NAMALWA (cell line): ENCODE measurements around the gene NEDD9.

Experiments
- DNase-seq: peaks from one replicate; pipeline ENCODE4 v3.0.0-alpha.2; 2015; ENCODE audit warnings: low spot score

NEDD9 gene

DNA sequence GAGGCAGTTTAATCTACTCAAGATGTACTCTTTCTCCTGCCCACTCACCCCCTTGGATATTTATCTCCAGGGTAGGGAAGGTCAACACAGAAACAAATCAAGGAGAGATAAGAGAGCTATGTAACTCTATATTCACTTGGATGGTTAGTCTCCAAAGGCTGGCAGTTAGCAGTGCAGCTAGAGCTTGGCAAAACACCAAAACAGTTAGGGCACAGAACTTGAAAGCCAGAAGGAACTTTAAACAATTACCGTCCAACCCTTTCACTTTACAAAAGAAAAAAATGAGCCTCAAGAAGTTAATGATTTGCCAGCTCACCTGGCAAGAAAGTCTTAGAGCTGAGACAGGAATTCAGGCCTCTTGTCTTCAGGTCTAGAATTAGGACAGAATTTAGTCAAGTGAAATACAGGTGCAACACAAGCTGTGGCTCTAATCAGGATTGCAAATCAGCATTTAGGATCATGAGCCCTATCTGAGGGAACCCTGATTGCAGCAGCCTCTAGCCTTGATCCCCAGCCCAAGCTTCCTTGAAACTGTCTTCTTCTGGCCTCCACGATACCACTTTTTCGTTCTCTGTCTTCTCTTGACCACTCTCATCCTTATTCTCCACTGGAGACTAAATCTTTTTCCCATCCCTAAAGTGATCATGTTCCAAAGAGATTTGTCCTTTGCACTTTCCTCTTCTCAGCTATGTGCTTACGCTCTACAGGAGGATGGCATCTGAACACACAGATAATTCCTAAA lies 14.9 kb downstream of the NEDD9 start:
- DNase-seq, result no peak

DNA sequence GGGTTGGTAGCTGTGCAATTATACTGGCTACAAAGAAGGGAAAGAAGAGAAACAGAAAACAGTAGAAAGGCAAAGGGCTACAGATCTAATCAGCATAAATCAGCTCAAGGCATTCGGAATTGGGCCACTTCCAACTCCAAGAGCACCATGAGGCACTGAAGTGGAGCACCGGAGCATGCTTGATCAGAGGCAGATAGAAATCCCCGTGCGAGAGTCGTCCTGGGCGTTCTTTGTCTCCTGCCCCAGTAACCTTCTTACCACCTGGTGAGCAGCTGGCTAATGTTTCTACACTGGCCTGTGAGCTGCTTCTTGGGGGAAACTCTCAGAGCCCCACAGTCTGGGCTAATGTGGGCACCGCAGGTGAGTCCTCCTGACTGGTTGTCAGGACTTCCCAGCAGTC lies 16.7 kb downstream of the NEDD9 start:
- no peak for DNase-seq

DNA sequence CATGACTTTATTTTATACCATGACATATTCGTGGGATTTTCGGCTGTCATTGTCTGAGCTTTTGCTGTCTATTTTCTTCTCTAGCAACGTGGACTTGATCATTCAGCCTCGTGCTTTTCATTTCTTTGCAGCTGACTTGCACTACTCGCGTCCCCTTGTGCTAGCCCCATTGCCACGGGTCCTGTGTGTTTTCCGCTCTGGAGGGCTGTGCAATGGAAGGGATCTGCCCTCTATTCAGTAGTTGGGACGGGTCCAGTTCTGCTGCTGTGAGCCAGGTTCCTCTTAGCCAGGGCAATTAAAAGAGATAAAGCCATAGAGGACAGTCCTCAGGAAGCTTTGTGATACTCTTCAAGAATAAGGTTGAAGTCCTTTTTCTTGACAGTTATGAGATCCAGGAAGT lies 17.6 kb downstream of the NEDD9 start:
- DNase-seq, result no peak

DNA sequence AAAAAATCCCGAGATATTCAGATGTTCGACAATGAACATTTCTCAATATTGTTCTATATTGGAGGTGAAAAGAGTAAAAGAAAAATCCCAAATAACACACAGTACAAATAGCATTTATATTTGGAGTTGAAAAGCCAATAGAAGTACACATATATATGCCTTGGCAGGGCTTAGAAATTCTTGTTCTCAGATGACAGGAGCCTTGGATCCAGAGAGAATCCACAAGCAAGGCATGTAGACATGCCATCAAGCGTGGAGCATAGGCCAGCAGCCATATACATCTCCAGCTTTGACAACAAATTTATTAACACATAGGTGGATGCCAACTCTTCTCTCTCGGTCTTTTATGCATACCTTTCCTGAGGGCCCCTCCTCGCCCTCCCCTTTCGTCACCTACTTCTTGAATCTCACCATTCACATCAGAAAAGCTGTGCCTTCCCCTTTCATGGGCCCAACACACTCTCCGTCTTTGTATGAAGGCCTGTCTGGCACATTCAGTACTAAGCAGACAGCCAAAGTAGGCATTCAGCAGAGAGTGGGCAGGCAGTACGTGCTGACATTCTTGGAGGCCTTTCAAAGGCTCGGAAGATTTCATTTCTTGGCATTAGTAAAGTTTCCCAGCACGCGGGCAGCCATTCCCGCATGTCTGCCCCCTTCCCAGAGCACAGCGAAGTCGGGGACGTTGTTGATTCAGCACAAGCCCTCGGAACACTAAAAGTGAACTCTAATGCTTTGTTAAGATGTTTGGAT lies 18.2 kb downstream of the NEDD9 start:
- DNase-seq, result no peak

DNA sequence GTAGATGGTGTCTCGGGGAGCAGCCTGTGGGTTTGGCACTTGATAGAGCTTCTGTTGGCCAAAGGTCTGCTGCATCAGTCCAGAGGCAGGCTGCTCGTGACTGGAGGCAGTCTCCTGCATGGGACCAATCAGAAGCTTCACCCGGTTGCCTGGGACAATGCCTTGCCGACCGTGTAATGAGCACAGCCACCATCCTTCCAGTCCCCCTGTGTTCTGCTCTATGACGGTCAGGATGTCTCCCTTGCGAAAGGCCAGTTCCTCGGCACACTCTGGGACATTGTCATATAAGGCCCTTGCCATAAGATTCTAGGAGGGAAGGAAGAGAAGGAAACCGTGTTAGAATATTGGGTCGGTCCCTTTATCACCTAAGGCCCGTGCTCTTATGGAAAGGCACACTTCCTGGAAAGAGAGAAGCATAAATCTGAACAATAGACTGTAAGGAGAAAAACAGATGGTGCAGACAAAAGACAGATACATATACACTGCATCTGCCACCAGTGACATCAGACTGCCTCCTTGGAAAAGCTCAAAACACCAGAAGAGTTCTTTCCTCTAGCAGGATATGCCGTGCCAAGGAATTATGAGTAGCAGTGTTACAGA lies 18.9 kb downstream of the NEDD9 start:
- no peak for DNase-seq

DNA sequence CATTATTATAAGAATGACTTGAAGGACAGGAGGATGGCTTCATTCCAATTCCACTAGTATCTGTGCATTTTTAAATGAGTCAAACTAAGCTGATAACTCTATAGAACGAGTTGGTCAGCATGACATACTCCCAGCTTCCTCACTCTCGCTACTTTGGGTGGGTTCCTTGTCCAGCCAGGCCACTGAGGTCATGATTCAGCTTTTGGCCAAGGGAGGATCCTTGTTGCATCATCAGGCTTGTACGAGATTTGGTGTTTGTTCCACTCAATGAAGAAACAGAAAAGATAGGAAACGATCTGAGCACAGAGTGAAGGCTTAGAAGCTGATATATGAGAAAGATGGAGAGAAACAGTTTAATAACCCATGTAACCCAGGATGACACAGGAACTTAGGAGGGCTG lies 19.8 kb downstream of the NEDD9 start:
- DNase-seq, result no peak

DNA sequence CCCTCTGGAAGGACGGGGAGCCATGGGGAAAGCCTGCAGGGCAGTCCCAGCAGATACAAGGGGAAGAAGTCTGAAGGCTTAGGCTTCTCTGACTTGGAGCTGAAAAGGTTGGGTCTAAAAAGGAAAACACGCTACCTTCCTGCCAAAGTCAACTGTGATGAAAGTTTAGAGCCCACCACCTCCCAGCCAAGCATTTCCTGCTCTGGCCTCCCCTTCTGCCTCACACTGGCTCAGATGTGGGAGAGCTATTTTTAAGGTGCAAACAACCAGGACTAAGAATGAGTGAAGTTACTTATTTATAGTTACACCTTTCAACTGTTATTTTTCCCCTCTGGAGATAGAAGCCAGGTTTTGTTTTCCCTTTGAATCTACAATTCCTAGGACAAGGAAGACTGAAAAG lies 21.2 kb downstream of the NEDD9 start:
- DNase-seq, result no peak

DNA sequence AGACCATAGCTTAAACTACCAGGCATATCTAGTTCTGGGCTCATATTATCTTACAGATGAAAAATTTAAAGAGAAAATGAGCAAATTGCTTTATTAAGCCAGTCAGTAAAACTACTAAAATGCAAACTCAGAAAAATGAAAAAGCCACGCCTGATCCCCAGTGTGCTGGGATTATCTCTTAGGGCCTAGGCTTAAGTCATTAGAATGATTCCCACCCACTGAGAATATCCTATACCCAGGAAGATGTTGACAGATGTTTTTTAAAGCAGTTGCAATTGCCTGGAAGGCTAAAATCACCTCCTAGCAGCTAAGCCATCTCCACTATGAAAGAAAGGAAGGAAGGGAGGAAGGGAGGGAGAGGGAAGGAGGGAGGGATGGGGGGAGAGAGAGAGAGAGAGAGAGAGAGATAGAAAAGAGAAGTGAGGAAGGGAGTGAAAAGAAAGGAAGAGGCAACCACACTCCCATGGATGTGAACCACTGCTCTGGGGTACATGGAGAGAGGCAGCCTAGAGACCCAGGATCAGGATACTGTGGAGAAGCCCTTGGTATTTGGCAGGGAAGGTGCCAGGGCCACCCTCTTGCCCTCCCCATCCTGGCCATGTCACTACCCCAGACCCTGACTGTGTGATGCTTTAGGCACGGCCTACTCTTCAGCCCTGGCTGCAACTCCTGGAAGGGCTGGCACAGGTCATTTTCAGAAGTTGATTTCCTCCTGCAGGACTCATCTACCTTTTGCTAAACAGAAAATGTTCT lies 21.9 kb downstream of the NEDD9 start:
- DNase-seq, result no peak

DNA sequence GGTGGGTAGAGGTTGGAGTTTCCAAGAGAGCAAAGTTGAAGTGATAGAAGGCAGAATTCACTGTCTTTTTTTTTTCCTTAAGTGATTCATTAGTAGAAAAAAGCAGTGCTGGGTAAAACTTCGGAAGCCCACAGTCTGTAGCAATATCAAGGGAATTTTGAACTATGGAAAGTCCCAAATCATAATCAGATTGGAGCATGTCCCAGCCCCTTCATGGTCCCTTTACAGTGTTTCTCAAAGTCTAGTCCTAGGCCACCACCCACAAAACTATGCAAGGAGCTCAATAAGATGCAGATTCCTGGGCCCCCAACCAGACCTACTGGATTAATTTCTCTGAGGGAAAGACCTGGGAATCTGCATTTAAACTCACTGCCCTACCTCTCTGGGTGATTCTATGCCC lies 22.6 kb downstream of the NEDD9 start:
- DNase-seq, result no peak

DNA sequence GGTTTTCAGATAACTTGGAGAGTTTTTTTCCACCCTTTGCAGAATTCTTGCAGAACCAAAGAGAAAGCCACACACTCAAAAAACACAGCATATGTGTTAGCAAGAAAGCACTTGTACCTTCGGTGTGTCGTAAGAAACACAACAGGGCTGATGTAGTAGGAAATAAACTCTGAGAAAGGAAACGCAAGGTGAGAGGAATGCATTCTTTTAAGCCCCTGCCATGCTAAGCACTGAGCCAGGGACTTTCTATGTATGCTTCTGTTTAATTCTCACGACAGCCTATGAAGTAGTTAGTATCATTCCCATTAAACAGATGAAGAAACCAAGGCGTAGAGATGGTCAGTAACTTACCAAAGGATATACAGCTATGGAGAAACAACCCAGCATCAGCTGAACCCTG lies 23.1 kb downstream of the NEDD9 start:
- no peak for DNase-seq

DNA sequence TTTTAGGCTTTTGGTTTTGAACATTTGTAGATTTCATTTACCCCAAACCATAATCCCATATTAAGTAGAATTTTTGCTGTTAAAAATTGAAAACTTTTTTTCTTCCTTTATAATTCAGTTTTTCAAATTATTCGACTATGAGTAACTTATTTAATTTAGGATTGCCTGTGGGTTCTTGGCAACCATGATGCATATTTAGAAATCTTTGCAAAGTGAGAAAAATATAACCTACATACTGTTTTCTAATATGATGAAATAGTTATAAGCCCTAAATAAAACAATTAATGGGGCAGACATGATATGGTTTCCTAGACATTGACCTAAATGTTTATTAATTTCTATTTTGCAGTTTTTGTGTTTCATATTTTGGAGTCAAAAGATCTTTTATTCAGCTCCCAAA lies 23.6 kb downstream of the NEDD9 start:
- no peak for DNase-seq

DNA sequence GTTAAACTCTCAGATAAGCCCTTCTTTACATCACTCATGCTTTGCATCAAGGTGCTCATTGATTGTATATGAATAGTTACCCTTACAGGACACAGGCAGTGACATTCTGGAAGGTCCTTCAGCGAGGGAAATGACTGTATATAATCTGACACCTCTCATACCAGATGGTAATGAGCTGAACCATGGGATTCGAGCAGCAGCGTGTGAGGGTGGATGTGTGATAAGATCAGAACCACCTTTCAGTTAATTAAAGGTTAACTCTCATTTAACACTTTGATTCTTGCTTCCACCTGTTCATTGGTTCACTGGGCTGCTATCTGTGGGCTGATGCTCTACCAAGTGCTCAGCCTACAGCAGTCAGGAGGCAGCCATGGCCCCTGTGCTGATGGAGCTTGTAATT lies 24.2 kb downstream of the NEDD9 start:
- DNase-seq, result no peak

DNA sequence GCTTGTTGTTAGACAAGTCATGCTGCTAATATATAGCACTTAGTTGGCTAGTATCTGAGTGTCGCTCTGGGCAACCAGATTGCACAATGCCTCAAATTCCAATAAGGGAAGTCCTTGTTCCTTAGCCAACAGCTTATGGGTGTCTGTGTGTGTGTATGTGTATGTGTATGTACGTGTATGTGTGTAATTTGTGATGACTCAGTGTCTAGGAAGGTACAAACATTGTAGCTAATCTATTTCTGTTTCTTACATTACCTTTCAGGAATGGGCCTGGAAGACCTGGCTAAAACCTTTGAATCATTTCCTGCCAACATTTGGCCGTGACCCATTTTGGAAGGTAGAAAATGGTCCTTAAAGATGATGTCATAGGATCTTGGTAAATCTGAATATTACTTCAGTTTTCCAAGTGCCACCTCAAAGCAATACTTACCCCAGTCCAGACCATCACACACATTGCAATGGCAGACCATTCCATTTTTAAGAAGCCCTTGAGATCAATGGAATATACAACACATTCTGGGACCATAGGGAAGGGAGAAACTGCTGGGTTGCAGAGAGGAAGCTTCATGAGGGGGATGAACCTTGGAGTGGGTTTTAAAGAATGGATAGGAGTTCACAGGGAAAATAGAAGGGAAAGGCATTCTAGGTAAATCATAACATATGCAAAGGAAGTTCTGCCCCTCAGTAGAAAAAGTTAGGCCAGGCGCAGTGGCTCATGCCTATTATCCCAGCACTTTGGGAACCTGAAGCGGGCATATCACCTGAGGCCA lies 25.1 kb downstream of the NEDD9 start:
- DNase-seq, result no peak

DNA sequence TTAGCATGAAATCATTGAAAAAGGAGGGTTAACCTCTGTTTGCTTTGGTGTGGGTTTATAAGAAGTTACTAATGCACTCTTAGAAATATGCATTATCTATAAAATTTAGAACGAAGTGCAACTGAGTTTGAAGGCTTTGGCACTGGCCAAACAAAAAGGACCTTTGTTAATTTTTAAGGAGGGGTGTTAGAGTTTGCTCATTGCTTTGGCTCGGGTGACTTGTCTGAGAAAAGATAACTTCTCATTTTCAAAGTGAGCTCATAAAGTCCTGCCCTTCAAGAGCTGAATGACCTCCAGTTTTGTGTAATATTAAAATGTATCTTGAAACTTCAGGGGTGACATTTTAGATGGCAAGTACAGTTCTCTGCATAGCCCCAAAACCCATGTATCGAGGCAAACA lies 25.9 kb downstream of the NEDD9 start:
- DNase-seq, result no peak

DNA sequence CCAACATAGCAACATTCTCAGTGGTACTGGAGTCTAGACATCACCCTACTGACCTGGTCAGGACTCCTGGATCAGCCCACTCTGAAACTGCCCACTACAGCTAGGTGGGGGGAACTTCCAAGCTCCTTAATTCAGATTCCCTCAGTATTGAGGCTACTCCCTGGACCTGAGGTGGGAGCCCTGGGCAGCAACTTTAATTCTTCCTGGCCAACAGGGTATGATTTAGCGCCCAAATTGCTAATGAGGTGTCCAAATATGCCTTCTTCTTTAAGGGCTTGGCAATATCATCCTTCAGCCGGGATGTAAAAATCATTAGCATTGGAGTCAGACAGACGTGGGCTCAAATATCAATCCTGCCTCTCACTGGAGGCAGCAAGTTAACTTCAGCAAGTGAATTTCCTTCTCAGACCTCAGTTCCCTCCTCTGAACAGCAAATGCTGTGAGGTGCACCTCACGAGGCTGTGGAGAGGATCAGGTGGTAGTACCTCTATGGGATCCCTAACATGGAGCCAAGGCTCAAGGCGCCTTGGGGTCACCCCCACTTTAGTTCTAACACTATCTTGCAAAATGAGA lies 27.6 kb downstream of the NEDD9 start:
- no peak for DNase-seq

DNA sequence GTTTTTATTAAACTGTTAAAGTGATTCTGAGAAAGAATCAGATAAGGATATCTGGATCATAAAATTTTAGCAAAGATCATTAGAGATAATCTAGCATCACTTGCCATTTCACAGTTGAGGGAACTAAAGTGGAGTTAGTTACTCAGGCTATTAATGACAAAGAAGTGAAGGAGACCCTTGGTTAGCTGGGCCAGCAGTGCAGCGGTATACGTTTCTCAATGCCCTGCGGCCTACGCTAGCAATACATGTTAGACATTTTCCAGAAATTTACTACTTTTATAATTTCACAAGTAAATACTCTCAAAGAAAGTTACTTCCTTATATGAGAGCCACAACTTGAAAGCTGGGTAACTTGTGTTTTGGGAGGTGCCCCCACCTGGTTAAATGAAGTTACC lies 28.5 kb downstream of the NEDD9 start:
- DNase-seq, result no peak

DNA sequence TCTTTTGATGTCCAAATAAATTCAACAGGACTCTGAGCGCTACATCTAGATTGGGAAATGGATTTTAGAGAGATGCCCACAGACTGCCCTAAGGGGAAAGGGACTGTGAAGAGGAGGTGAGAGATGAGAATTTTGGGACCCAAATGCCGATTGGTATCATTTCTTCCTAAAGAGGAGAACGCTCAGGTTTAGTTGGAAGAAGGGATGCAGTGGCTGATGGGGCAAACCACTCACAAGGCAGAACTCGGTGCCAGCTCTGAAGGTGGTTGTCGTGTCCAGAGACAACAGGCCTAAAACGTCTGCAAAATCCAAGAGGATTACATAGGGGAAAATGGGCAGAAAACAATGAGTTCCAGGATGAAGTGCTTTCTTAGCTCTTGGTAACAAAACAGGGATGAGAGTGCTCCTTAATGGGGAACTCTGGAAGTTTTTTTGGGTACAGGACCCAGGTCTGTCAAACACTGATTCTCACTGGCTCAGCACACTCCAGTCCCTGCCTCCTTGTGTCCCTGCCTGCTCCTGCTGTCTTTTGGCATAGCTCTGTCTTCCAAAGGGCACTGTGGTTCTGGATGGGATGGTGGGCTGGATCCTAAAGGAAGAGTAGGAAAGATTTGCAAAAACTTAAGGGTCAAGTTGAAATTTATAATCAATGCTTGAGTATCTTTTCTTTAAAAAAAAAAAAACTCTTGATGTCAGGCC lies 29.0 kb downstream of the NEDD9 start:
- DNase-seq, result no peak

DNA sequence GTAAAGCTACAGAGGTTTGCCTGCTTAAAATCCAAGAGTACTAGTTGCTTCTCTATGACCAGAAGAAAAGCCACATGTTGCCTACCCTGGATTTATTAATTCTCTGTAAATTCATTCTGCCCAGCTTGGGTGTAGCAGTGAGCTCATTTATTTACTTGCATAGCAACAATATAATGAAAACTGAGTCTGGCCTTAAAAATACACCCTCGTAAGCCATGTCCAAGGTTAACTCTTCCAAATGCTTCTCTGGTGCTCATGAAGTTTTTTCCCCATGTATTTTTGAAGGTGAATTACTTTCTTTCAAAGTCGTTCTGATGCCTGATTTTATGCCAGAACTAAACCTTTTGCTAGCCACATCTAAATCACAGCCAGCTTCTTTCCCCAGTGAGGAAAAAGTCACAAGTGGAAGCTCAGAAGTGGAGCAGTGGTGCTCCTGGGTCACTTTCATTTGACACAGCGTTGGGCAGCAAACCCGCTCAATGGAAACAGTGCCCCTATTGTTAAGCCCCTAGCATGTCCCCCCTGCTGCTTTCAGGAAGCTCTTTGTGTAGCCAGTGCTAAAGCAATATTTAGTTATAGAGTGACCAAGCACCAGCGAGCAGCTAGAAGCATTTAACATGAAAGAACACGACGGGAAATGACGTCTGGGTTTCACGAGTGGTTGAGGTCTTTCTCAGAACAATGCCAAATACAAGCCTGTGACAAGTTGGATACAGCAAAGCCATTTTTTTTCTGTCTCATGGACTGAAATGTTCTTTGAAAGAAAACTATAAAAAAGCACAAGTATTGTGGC lies 29.8 kb downstream of the NEDD9 start:
- DNase-seq, result no peak

DNA sequence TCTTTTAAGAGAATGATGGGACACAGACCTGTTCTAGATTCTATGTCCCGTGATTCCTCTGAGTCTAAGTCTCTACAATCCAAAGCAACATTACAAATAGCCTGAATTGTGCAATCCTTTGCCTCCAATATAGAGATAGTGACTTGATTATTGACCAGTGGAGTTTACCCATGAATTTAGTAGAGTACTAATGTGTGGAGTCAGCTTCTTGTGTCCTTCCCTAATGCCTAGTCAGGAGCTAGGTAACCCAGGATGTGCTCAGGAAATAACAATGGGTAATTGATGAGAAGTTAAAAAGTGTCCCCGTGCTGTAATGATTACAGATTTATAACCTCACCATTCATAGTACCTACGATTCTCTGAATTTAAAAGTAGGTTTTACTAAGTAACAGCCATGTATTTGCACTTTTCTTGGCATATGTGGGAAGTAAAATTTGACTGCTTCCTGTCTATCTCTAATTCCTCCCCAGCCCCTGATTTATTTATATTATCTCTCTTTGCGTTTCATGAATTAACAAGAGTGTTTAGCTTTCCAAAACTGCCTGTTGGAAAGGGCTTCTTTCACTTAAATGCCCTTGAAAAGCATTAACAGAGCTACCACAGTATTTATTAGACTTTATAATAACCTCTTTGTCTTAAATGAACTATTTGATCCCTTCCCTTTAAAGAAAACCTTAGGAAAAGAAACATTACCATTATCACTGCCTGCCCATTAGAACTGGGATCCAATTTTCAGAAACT lies 30.5 kb downstream of the NEDD9 start:
- DNase-seq, result no peak
